Adrenal gland (tissue), 5 donors: Measurements from ENCODE around the gene RSPH3.

Source experiments
- POLR2A ChIP-seq, 2 donors: fragments of 450-650 bp; IDR thresholded peaks; one replicate each; pipeline ENCODE4 v1.6.1; 2017; ENCODE audit warnings: antibody characterized with exemption in 2 of 2, mild to moderate bottlenecking in 2 of 2, moderate library complexity in 1 of 2
- TF ChIP-seq, protein P1 (sequence below), 6 experiments: fragments of 450-650 bp in 4 of 6; fragments of 200-600 bp in 2 of 6; sonication (generic) in 1 of 6; IDR thresholded peaks; 1 replicate in 5 of 6; 2 replicates in 1 of 6; pipeline versions ENCODE4 v1.5.1 to v1.8.0; 2016 to 2021; ENCODE audit warnings: antibody characterized with exemption in 6 of 6, mild to moderate bottlenecking in 2 of 6, moderate library complexity in 1 of 6
- donor health status: DM: no; HTN: no; CAD: no.

DNA sequence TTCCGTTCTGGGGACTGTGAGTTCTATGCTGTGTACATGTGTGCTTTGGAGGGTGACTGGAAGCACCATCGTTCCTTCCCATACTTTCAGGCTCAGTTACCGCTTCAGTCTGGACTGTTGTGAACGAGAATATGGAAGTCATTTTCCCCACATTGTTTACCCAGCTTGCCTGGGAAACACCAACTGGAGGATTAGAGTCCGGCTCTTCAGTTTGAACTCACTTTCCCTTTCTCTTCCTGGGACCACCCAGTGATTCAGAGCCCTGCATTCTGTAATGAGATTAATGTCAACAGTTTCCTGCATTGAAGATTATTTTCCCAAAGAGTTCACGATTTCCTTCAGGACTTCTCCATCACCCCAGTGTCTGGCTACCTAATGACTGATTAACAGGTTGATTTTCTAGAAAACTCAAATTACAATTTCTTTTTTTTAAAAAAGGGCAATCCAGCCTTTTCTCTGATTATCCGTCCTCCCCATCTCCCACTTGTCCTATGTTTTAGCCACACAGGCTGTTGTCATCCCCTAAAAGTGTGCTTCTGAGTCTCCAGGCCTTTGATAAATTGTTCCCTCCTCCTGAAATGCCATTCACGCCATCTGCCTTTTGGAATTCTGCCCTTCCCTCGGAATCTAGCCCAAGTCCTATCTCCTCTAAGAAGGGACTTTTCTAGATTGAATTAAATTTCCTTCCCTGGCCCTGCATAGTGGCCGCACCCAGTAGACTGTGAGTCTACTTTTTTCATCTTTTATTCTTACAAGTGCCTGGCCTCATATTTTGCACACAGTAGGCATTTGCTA, 48.1 kb upstream of the RSPH3 start:
- TF ChIP-seq, protein P1, sequence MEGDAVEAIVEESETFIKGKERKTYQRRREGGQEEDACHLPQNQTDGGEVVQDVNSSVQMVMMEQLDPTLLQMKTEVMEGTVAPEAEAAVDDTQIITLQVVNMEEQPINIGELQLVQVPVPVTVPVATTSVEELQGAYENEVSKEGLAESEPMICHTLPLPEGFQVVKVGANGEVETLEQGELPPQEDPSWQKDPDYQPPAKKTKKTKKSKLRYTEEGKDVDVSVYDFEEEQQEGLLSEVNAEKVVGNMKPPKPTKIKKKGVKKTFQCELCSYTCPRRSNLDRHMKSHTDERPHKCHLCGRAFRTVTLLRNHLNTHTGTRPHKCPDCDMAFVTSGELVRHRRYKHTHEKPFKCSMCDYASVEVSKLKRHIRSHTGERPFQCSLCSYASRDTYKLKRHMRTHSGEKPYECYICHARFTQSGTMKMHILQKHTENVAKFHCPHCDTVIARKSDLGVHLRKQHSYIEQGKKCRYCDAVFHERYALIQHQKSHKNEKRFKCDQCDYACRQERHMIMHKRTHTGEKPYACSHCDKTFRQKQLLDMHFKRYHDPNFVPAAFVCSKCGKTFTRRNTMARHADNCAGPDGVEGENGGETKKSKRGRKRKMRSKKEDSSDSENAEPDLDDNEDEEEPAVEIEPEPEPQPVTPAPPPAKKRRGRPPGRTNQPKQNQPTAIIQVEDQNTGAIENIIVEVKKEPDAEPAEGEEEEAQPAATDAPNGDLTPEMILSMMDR (IDR thresholded peaks at IDR 0.05) = no peak
- TF ChIP-seq POLR2A (IDR thresholded peaks at IDR 0.05) = no peak
